Hepatic stellate cell (primary cell): ENCODE measurements around the gene CDH23.

Experiments
- DNase-seq: peaks from one replicate; pipeline ENCODE4 v3.0.0; 2011; ENCODE audit warnings: low spot score

The CDH23 gene

GRCh38 chr10:71392791-71393781 is 3.6 kb upstream of the CDH23 start:
- DNase-seq, result no peak

- DNase-seq, result no peak
Observed at GRCh38 chr10:71393841-71394475, 2.8 kb upstream of the CDH23 start.

GRCh38 chr10:71394926-71395562 is 1.7 kb upstream of the CDH23 start:
- DNase-seq, result no peak

GRCh38 chr10:71395621-71396020 is 1.1 kb upstream of the CDH23 start:
- DNase-seq, result no peak

GRCh38 chr10:71396084-71396710 is 523 bp upstream of the CDH23 start:
- no peak for DNase-seq

- DNase-seq, result no peak
Observed at GRCh38 chr10:71397296-71398212, 834 bp downstream of the CDH23 start.

- DNase-seq, result no peak
Observed at GRCh38 chr10:71398976-71399375, 2.3 kb downstream of the CDH23 start.

GRCh38 chr10:71399946-71400345 is 3.2 kb downstream of the CDH23 start:
- DNase-seq, result no peak

GRCh38 chr10:71401056-71401455 is 4.3 kb downstream of the CDH23 start:
- no peak for DNase-seq

- DNase-seq, result no peak
Observed at GRCh38 chr10:71402005-71402404, 5.3 kb downstream of the CDH23 start.

GRCh38 chr10:71404503-71405295 is 8.0 kb downstream of the CDH23 start:
- no peak for DNase-seq

- no peak for DNase-seq
Observed at GRCh38 chr10:71406878-71407277, 10.2 kb downstream of the CDH23 start.

GRCh38 chr10:71408436-71409225 is 11.9 kb downstream of the CDH23 start:
- no peak for DNase-seq

- DNase-seq, result no peak
Observed at GRCh38 chr10:71409516-71410104, 12.9 kb downstream of the CDH23 start.

- DNase-seq, result no peak
Observed at GRCh38 chr10:71413581-71413980, 16.9 kb downstream of the CDH23 start.

- no peak for DNase-seq
Observed at GRCh38 chr10:71414359-71414758, 17.6 kb downstream of the CDH23 start.

GRCh38 chr10:71419002-71419540 is 22.4 kb downstream of the CDH23 start:
- DNase-seq, result no peak

GRCh38 chr10:71419750-71420149 is 23.0 kb downstream of the CDH23 start:
- DNase-seq, result no peak

GRCh38 chr10:71421075-71421434 is 24.3 kb downstream of the CDH23 start:
- DNase-seq, result no peak
